BJ (cell line): ENCODE results near the gene N4BP2. TPM values are rescaled to one million over a fixed set of nuclear protein-coding genes. Genes with fewer than 3 reads are reported as not detected.

Experiments
- CTCF ChIA-PET: fragments of 350-600 bp; formaldehyde crosslinking; extraction: SDS; loops from one replicate; lab custom pipeline; 2021; ENCODE audit warnings: antibody characterized with exemption, inconsistent platforms; lab: Yijun Ruan, JAX
- POLR2A ChIA-PET: fragments of 300-600 bp; sonication (Branson Sonifier 250); formaldehyde crosslinking; extraction: SDS; loops from one replicate; lab custom pipeline; 2021; ENCODE audit warnings: antibody characterized with exemption; lab: Charles Lee
- DNase-seq: peaks from one replicate; pipeline ENCODE4 v3.0.0-alpha.2; 2011; ENCODE audit warnings: low read depth
- H3K27me3 ChIP-seq: 2 replicates; pipeline ENCODE4 v1.6.0; 2011; ENCODE audit warnings: low read length; ENCODE audit not compliant: control insufficient read depth, insufficient read depth
- H3K36me3 ChIP-seq: 2 replicates; pipeline ENCODE4 v1.5.1; 2011; ENCODE audit warnings: low read length; ENCODE audit not compliant: control insufficient read depth, insufficient read depth
- H3K4me3 ChIP-seq: 2 replicates; pipeline ENCODE4 v1.5.1; 2011; ENCODE audit warnings: low read depth, mild to moderate bottlenecking, control low read depth, low read length
- polyA plus RNA-seq: library from polyadenylated mRNA; depleted of rRNA; stranded (reverse); fragments of >200 nt; gene quantifications from 2 replicates; pipeline ENCODE4 v1.2.3, GENCODE V29; 2011
- TF ChIP-seq, protein P1 (sequence below): IDR thresholded peaks from 2 replicates; pipeline ENCODE4 v1.5.1; 2011; ENCODE audit warnings: low read depth, mild to moderate bottlenecking, control low read depth, inconsistent platforms, low read length, moderate library complexity; ENCODE audit not compliant: insufficient read depth

Gene N4BP2
- polyA plus RNA-seq, 1 experiment = 1.5 TPM

DNA sequence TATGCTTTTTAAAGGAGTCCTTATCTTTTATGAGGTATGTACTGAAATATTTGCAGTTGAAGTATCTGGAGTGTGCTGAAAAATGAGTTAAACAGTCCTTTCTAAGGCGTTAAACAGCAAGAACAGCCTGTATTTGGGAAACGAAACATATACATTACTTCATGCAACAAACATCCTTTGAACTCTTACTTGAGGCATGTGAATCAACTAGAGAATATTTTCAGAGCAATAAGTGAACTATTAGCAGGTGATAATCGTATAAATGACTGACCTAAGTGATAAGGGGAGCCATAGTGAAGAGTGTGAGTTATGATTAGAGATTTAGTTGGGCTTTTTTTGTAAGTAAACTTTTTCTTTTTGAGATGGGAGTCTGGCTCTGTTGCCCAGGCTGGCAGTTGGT is 94.3 kb downstream of the N4BP2 start:
- H3K36me3 ChIP-seq = no peaks in the 10 kb centered on the region
- H3K27me3 ChIP-seq = no peaks in the 10 kb centered on the region
- ChIA-PET CTCF (interaction anchor here (0.6 to 2.0 kb wide), 7 partner anchors 14 to 174 kb away, joined by 3 to 8 read pairs (median 4); no protein-coding TSS in a partner anchor), POLR2A (no interaction called here)
- H3K4me3 ChIP-seq = no peak overlapping the region
- DNase-seq = no peak
- TF ChIP-seq, protein P1, sequence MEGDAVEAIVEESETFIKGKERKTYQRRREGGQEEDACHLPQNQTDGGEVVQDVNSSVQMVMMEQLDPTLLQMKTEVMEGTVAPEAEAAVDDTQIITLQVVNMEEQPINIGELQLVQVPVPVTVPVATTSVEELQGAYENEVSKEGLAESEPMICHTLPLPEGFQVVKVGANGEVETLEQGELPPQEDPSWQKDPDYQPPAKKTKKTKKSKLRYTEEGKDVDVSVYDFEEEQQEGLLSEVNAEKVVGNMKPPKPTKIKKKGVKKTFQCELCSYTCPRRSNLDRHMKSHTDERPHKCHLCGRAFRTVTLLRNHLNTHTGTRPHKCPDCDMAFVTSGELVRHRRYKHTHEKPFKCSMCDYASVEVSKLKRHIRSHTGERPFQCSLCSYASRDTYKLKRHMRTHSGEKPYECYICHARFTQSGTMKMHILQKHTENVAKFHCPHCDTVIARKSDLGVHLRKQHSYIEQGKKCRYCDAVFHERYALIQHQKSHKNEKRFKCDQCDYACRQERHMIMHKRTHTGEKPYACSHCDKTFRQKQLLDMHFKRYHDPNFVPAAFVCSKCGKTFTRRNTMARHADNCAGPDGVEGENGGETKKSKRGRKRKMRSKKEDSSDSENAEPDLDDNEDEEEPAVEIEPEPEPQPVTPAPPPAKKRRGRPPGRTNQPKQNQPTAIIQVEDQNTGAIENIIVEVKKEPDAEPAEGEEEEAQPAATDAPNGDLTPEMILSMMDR = no peak

DNA sequence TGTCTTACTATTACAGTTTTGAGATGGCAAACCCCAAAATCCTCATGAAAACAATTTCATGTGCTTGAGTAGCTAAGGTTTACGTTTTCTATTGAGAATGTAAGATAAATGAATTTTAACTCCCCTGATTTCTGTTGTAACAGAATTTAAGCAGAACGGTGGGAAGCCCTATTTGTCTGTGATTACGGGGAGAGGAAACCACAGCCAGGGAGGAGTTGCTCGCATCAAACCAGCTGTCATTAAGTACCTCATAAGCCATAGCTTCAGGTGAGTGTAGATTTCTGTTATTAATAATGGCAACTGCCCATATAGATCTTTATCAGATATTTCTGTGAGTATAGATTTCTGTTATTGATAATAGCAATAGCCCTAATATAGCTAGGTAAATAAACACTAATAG is 96.0 kb downstream of the N4BP2 start:
- ChIA-PET POLR2A (no interaction called here), CTCF (interaction anchor here (1.0 to 2.0 kb wide), 6 partner anchors 9 to 164 kb away, joined by 3 to 12 read pairs (median 4); no protein-coding TSS in a partner anchor)
- H3K27me3 ChIP-seq = no peaks in the 10 kb centered on the region
- no peaks in the 10 kb centered on the region for H3K36me3 ChIP-seq
- no peak overlapping the region for H3K4me3 ChIP-seq
- TF ChIP-seq, protein P1 = no peak
- DNase-seq = no peak

DNA sequence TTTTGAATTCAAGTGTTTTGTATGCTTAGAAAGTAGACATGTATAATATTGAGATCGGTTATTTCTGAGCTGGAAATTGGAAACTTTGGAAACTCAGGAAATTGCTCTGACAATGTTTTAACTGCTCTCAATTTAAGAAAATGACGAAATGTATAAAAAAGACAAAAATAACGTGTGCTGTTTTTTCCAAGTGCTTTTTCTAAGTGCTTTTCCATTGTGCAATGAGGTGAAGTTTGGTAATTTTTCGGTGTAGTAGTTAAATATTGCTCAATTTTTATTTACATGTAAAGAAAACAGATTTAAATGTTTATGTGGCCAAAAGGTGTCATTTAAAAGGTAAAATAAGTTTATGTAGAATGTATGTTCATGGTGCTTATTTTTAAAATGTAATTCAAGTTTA is 100.8 kb downstream of the N4BP2 start:
- DNase-seq = no peak

DNA sequence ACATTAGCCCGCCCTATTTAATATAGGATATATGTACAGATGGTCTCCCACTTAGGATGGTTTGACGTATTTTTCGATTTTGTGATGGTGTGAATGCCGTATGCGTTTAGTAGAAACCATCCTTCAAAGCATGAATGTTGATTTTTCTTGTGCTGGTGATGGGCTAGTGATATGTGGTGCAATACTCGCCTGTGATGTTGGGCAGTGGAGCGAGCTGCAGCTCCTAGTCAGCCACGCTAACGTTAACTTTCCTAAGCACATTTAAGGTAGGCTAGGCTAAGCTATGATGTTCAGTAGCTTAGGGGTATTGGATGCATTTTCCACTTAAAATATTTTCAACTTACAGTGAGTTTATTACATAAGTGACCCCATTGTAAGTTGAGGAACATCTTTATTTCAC is 103.6 kb downstream of the N4BP2 start:
- CTCF ChIA-PET = no interaction called here
- POLR2A ChIA-PET = no interaction called here

More for the DNA sequence above, 100.8 kb downstream of the N4BP2 start:
- CTCF ChIA-PET = no interaction called here
- H3K27me3 ChIP-seq = no peaks in the 10 kb centered on the region
- no peaks in the 10 kb centered on the region for H3K36me3 ChIP-seq
- no peak overlapping the region for H3K4me3 ChIP-seq
- POLR2A ChIA-PET = no interaction called here
- TF ChIP-seq, protein P1 = no peak

DNA sequence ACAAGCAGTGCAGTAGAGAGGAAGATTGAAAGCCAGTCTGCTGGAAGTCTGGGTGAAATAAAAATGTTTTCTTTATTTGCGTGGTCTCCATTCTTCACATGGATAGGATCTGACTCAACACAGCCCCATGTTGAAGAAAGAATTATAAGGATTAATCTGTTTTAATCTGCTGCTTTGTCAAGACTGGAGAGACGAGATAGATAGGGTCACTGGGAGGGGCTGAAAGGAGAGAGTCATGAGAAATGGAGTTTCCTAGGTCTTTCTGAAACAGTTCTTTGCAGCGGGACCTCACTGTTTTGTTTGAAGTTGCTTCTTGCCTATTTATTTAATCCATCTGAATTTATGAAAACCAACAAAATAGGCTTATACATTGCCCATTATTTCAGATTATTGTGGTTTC is 107.8 kb downstream of the N4BP2 start:
- ChIA-PET POLR2A (no interaction called here), CTCF (interaction anchor here (0.9 kb wide), 2 partner anchors 8 to 19 kb away, joined by 3 to 5 read pairs; no protein-coding TSS in a partner anchor)
- Histone ChIP-seq H3K27me3 (no peaks in the 10 kb centered on the region), H3K36me3 (no peaks in the 10 kb centered on the region), H3K4me3 (no peak overlapping the region)
- no peak for DNase-seq
- TF ChIP-seq, protein P1 = no peak

More for the DNA sequence above, 103.6 kb downstream of the N4BP2 start:
- DNase-seq = no peak
- H3K27me3 ChIP-seq = no peaks in the 10 kb centered on the region
- TF ChIP-seq, protein P1 = no peak
- no peak overlapping the region for H3K4me3 ChIP-seq
- no peaks in the 10 kb centered on the region for H3K36me3 ChIP-seq
